ENCODE measurements around the gene SEC22C.

SEC22C gene

GRCh38 chr3:42537350-42537749 is 44.4 kb downstream of the SEC22C start:
- no peaks in the 10 kb centered on the region for H3K36me3 ChIP-seq (ENCODE audit: control insufficient read depth, insufficient read depth, low read length)
- H3K4me3 ChIP-seq (replicated peaks; ENCODE audit: low read depth, low read length) = no peak overlapping the region
- H3K27me3 ChIP-seq (replicated peaks; ENCODE audit: control insufficient read depth, insufficient read depth, low read length) = no peaks in the 10 kb centered on the region
- TF ChIP-seq, protein P1, sequence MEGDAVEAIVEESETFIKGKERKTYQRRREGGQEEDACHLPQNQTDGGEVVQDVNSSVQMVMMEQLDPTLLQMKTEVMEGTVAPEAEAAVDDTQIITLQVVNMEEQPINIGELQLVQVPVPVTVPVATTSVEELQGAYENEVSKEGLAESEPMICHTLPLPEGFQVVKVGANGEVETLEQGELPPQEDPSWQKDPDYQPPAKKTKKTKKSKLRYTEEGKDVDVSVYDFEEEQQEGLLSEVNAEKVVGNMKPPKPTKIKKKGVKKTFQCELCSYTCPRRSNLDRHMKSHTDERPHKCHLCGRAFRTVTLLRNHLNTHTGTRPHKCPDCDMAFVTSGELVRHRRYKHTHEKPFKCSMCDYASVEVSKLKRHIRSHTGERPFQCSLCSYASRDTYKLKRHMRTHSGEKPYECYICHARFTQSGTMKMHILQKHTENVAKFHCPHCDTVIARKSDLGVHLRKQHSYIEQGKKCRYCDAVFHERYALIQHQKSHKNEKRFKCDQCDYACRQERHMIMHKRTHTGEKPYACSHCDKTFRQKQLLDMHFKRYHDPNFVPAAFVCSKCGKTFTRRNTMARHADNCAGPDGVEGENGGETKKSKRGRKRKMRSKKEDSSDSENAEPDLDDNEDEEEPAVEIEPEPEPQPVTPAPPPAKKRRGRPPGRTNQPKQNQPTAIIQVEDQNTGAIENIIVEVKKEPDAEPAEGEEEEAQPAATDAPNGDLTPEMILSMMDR (IDR thresholded peaks at IDR 0.05; ENCODE audit: insufficient read depth, low read length, poor library complexity, severe bottlenecking) = no peak
- DNase-seq (ENCODE audit: extremely low read depth, insufficient read length) = no peak

- H3K36me3 ChIP-seq (ENCODE audit: control insufficient read depth, insufficient read depth, low read length) = no peaks in the 10 kb centered on the region
- H3K27me3 ChIP-seq (replicated peaks; ENCODE audit: control insufficient read depth, insufficient read depth, low read length) = no peaks in the 10 kb centered on the region; the same call in 1 of the 2 replicates
- TF ChIP-seq, protein P1 (IDR thresholded peaks at IDR 0.05; ENCODE audit: insufficient read depth, low read length, poor library complexity, severe bottlenecking) = peak; percentile 69
- DNase-seq (ENCODE audit: extremely low read depth, insufficient read length) = no peak
- no peak overlapping the region for H3K4me3 ChIP-seq (replicated peaks; ENCODE audit: low read depth, low read length)
These were observed 45.6 kb downstream of the SEC22C start for GRCh38 chr3:42535981-42536784.

GRCh38 chr3:42533161-42533897 is 48.4 kb downstream of the SEC22C start:
- DNase-seq (ENCODE audit: extremely low read depth, insufficient read length) = no peak
- TF ChIP-seq, protein P1 (IDR thresholded peaks at IDR 0.05; ENCODE audit: insufficient read depth, low read length, poor library complexity, severe bottlenecking) = no peak
- no peak overlapping the region for H3K4me3 ChIP-seq (replicated peaks; ENCODE audit: low read depth, low read length)
- no peaks in the 10 kb centered on the region for H3K36me3 ChIP-seq (ENCODE audit: control insufficient read depth, insufficient read depth, low read length)
- no peaks in the 10 kb centered on the region; the same call in 1 of the 2 replicates for H3K27me3 ChIP-seq (replicated peaks; ENCODE audit: control insufficient read depth, insufficient read depth, low read length)

DNA sequence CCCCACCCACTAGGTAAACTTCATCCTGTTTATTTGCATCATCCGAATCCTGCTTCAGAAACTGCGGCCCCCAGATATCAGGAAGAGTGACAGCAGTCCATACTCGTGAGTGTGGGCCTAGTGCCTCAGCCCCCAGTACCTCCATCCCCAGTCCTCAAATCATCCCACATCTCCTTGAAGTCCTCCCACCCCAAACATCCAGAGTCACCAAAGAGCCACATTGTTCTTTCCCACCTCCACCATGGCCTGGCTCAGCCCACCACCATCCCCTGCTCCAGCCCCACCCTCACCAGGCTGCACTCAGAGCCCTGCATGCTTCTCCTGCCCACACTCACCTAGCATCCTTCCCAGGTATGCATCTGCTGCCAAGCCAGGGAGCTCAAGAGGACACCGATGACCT is 49.5 kb downstream of the SEC22C start:
- H3K4me3 ChIP-seq (replicated peaks; ENCODE audit: low read depth, low read length) = no peak overlapping the region
- no peaks in the 10 kb centered on the region; the same call in 1 of the 2 replicates for H3K27me3 ChIP-seq (replicated peaks; ENCODE audit: control insufficient read depth, insufficient read depth, low read length)
- H3K36me3 ChIP-seq (ENCODE audit: control insufficient read depth, insufficient read depth, low read length) = no peaks in the 10 kb centered on the region
- DNase-seq (ENCODE audit: extremely low read depth, insufficient read length) = no peak
- TF ChIP-seq, protein P1 (IDR thresholded peaks at IDR 0.05; ENCODE audit: insufficient read depth, low read length, poor library complexity, severe bottlenecking) = no peak

DNA sequence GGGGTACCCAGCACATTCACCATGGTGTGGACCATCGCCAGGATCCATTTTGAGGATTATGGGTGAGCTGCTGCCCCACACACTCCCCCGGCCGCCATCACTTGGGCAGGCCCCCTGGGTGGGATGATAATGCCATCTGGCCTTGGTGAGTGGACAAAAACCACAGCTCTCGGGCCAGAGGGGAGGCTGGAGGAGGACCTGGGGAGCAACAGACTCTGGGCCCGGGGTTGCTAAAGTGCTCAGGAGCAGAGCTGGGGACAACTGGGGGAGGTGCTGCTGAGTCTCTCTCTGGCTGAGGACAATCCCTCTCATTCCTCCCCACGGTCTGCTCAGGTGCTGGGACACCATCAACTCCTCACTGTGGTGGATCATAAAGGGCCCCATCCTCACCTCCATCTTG is 50.3 kb downstream of the SEC22C start:
- Histone ChIP-seq H3K27me3 (replicated peaks; ENCODE audit: control insufficient read depth, insufficient read depth, low read length) (no peaks in the 10 kb centered on the region; the same call in 1 of the 2 replicates), H3K4me3 (replicated peaks; ENCODE audit: low read depth, low read length) (no peak overlapping the region), H3K36me3 (ENCODE audit: control insufficient read depth, insufficient read depth, low read length) (no peaks in the 10 kb centered on the region)
- DNase-seq (ENCODE audit: extremely low read depth, insufficient read length) = no peak
- TF ChIP-seq, protein P1 (IDR thresholded peaks at IDR 0.05; ENCODE audit: insufficient read depth, low read length, poor library complexity, severe bottlenecking) = no peak
